ENCODE data around the gene ELOVL7. TPM values are rescaled to one million over a fixed set of nuclear protein-coding genes. Genes with fewer than 3 reads are reported as not detected.

ELOVL7 gene
- total and polyA plus RNA-seq, 2 of the 8 experiments (the other 6 are each of a cell fraction or from before 2014, with no cell fraction given), result 3.1 to 5.1 TPM

DNA sequence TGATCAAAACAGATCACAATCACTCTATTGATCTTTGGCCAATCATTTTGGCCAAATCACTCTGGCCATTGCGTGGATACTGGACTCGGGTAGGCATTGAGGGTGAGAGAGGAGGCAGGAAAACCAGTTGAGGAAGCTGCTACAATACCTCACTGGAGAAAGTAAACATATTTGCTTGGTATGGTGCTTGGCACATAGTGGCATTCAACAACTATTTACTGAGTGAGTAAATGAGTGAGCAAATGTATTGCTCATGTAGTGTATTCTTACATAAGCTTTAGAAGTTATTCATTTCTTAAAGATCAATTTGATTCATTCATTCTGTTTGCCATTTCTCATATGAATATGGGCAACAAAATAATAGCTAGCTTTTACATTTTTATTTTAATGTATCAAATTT lies 140.1 kb downstream of the ELOVL7 start:
- H2BK5ac ChIP-seq (ENCODE audit: low read depth, low read length), result no peak overlapping the region
- no peak overlapping the region for H2BK20ac ChIP-seq (ENCODE audit: low read length)
- H2AK5ac ChIP-seq (ENCODE audit: low read depth, low read length), result no peak overlapping the region
- FAIRE-seq (no peak), DNase-seq (ENCODE audit: low read depth in 1 of 2, low spot score in 2 of 2) (no peak)
- no peak overlapping the region for H2BK15ac ChIP-seq (ENCODE audit: low read length)
- no peak overlapping the region for H3K18ac ChIP-seq (ENCODE audit: extremely low read depth, low read length)
- no peak overlapping the region for H2BK12ac ChIP-seq (ENCODE audit: low read depth, low read length)
- CTCF ChIA-PET (ENCODE audit: partially characterized antibody), result interaction anchor here (0.6 to 1.4 kb wide), 5 partner anchors 15 to 220 kb away, joined by 3 to 5 read pairs (median 3); no protein-coding TSS in a partner anchor
- H3K79me2 ChIP-seq (ENCODE audit: control insufficient read depth in 1 of 2, insufficient read depth in 2 of 2, low read length in 2 of 2), result peaks cover 0 to 2% of the 10 kb centered on the region in 2 experiments; a peak in 2 of 4 replicates
- no peaks in the 10 kb centered on the region for H3K79me1 ChIP-seq (ENCODE audit: low read depth, low read length)
- POLR2A ChIA-PET (ENCODE audit: partially characterized antibody), result no interaction called here
- WGBS, 2 experiments (ENCODE audit: extremely low coverage in 1 of 2, insufficient coverage in 1 of 2, insufficient read length in 1 of 2, insufficient replicate concordance in 2 of 2, low coverage in 1 of 2, low lambda C conversion rate in 2 of 2, missing lambda C conversion rate in 1 of 2), result 87% methylated on average over 2 of the region's 2 CpGs; no CpG with 5 or more reads in 1 of the 2 experiments
- peaks cover 0 to 7% (median 3%) of the 10 kb centered on the region in 4 experiments; a peak in 3 of 7 replicates for H3K4me1 ChIP-seq (replicated peaks in 1 of 4; ENCODE audit: control insufficient read depth in 3 of 4, insufficient read depth in 4 of 4, low read length in 3 of 4)
- H3K4me2 ChIP-seq (ENCODE audit: insufficient read depth in 1 of 2, low read depth in 2 of 2, low read length in 2 of 2), result no peak overlapping the region
- no peaks in the 10 kb centered on the region for H3K27me3 ChIP-seq (replicated peaks in 1 of 4; ENCODE audit: control insufficient read depth in 3 of 4, extremely low read depth in 1 of 4, insufficient read depth in 3 of 4, low read length in 3 of 4)
- no peak overlapping the region for H3K56ac ChIP-seq (replicated peaks; ENCODE audit: insufficient read length, low read depth, low read length)
- H4K5ac ChIP-seq (ENCODE audit: insufficient read length, low read depth, low read length), result no peak overlapping the region
- TF ChIP-seq HDAC6 (IDR thresholded peaks at IDR 0.05; ENCODE audit: low read depth, low read length) (no peak), MAFK (IDR thresholded peaks at IDR 0.05; ENCODE audit: low read depth, low read length) (no peak), GTF2F1 (IDR thresholded peaks at IDR 0.05; ENCODE audit: borderline replicate concordance, low read depth, low read length) (no peak), POLR2A (IDR thresholded peaks at IDR 0.05; ENCODE audit: control extremely low read depth in 1 of 2, low read depth in 2 of 2, low read length in 2 of 2) (no peak), EP300 (IDR thresholded peaks at IDR 0.05; ENCODE audit: borderline replicate concordance in 1 of 2, low read depth in 2 of 2, low read length in 2 of 2) (no peak), RNF2 (IDR thresholded peaks at IDR 0.05; ENCODE audit: borderline replicate concordance, low read depth, low read length, missing control alignments, poor library complexity, severe bottlenecking) (no peak), BCL11A (IDR thresholded peaks at IDR 0.05; ENCODE audit: low read depth in 2 of 2, low read length in 2 of 2) (no peak)
- TF ChIP-seq, protein P1, sequence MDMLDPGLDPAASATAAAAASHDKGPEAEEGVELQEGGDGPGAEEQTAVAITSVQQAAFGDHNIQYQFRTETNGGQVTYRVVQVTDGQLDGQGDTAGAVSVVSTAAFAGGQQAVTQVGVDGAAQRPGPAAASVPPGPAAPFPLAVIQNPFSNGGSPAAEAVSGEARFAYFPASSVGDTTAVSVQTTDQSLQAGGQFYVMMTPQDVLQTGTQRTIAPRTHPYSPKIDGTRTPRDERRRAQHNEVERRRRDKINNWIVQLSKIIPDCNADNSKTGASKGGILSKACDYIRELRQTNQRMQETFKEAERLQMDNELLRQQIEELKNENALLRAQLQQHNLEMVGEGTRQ (IDR thresholded peaks at IDR 0.05; ENCODE audit: low read length), result no peak
- H3K36me3 ChIP-seq (ENCODE audit: control insufficient read depth in 2 of 4, insufficient read depth in 4 of 4, low read length in 3 of 4), result no peaks in the 10 kb centered on the region
- H3K23ac ChIP-seq (ENCODE audit: insufficient read length), result no peak overlapping the region
- H3K9me3 ChIP-seq (ENCODE audit: insufficient read depth in 2 of 2, low read depth in 1 of 2, low read length in 1 of 2), result no peaks in the 10 kb centered on the region
- H4K91ac ChIP-seq (replicated peaks; ENCODE audit: insufficient read length, low read length), result no peak overlapping the region
- no peaks in the 10 kb centered on the region for H4K20me1 ChIP-seq (replicated peaks in 1 of 2; ENCODE audit: control insufficient read depth in 1 of 2, insufficient read depth in 2 of 2, low read length in 2 of 2)
- no peak overlapping the region for H3K4ac ChIP-seq (replicated peaks; ENCODE audit: insufficient read length, low read depth, low read length)
- no peak overlapping the region for H3K27ac ChIP-seq (ENCODE audit: low read depth, low read length)
- no peak overlapping the region for H2AFZ ChIP-seq (ENCODE audit: low read length)
- H3K4me3 ChIP-seq (ENCODE audit: extremely low read depth in 1 of 4, insufficient read depth in 2 of 4, low read depth in 3 of 4, low read length in 4 of 4), result no peak overlapping the region
- H3K9ac ChIP-seq (replicated peaks in 1 of 4; ENCODE audit: extremely low read depth in 1 of 4, low read depth in 3 of 4, low read length in 3 of 4), result no peak overlapping the region
- H4K8ac ChIP-seq (ENCODE audit: extremely low read depth, insufficient read depth, low read length), result no peak overlapping the region
- H3K14ac ChIP-seq (ENCODE audit: insufficient read length), result no peak overlapping the region
- peaks cover 4% of the 10 kb centered on the region; the same call in 1 of the 2 replicates for H3K23me2 ChIP-seq (ENCODE audit: low read depth, low read length)
- no peak overlapping the region for H2BK120ac ChIP-seq (replicated peaks; ENCODE audit: low read depth, low read length)
